NB4 (cell line): ENCODE results near the gene ARFRP1.

Source experiments
- CTCF ChIP-seq: IDR thresholded peaks from one replicate; pipeline ENCODE4 v1.5.1; 2012; ENCODE audit warnings: low read depth, low read length
- MAX ChIP-seq: IDR thresholded peaks from 2 replicates; pipeline ENCODE4 v1.6.1; 2011; ENCODE audit warnings: low read depth, low read length
- POLR2A ChIP-seq: IDR thresholded peaks from 2 replicates; pipeline ENCODE4 v1.6.1; 2011; ENCODE audit warnings: mild to moderate bottlenecking; ENCODE audit not compliant: insufficient read length; ENCODE audit errors: extremely low read depth

- no peak for TF ChIP-seq POLR2A
- TF ChIP-seq CTCF, result no peak
- TF ChIP-seq MAX, result no peak
Observed at GRCh38 chr20:63690898-63691710, 16.7 kb downstream of the ARFRP1 start.
